Body of pancreas (tissue), 4 donors: ENCODE measurements around the gene KIF16B.

ENCODE experiments used
- CTCF ChIP-seq, 7 experiments: fragments of 450-650 bp in 4 of 7; fragments of 200-600 bp in 3 of 7; sonication (generic) in 3 of 7; IDR thresholded peaks; one replicate each; pipeline ENCODE4 v1.5.1; 2016 to 2019; ENCODE audit warnings: antibody characterized with exemption in 7 of 7
- POLR2A ChIP-seq, 3 donors: fragments of 450-650 bp; IDR thresholded peaks; one replicate each; pipeline ENCODE4 v1.6.1; 2016; ENCODE audit warnings: antibody characterized with exemption in 3 of 3, mild to moderate bottlenecking in 2 of 3

GRCh38 chr20:16622501-16622900 lies 49.3 kb upstream of the KIF16B start:
- no peak for TF ChIP-seq POLR2A (IDR thresholded peaks at IDR 0.05)
- no peak for TF ChIP-seq CTCF (IDR thresholded peaks at IDR 0.05)
